GM19025 (cell line): ENCODE results near the gene CDH4.

Source experiments
- ATAC-seq: cut with Tn5 transposase; IDR thresholded peaks from one replicate; pipeline ENCODE4 v1.9.1; 2021; ENCODE audit warnings: mild to moderate bottlenecking, low read depth, moderate library complexity; ENCODE audit not compliant: unreplicated experiment

Gene CDH4

DNA sequence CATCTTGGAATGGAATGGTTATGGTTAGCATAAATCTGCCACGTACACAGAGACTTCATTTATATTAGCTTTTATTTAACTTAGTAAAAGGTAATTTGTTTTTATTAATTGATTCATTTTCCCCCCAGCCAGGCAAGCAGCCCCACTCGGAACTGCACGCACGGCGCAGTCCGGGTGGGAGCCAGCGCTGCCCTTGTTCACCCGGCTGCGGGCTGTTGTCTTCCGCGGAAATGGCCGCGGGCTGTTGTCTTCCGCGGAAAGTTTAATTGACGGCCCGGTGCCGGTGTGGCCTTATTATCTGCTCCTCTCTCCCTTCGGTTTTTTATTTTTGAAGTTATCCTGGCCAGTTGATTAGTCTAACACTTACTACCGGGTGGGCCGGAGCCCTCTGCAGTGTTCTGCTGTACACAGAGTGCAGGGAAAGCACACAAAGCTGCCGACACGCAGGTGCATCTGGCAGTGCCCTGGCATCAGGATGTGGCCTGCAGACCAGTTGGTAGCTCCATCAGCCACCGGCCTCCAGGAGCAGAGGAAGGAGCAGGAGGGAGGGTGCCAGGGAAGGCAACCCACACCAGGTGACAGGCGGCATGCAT lies 270.5 kb downstream of the CDH4 start:
- ATAC-seq = no peak

DNA sequence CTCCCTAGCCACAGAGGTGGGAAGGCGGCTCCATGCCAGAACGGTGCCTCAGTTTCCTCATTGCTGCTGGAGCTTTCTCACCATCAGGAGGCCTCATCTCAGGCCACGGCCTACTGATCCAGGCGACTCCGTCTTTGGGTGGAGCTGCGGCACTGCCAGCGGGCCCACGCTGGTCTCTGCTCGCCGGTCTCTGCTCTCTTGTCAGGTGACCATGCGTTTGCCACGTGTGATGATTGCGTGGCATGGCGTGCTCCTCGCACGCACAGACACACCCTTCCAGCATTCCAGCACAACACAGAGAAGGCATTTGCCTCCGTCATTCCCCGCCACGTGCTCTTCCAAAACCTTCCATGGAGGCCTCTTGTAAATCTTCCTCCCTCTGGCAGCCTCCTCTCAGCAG lies 271.1 kb downstream of the CDH4 start:
- no peak for ATAC-seq

DNA sequence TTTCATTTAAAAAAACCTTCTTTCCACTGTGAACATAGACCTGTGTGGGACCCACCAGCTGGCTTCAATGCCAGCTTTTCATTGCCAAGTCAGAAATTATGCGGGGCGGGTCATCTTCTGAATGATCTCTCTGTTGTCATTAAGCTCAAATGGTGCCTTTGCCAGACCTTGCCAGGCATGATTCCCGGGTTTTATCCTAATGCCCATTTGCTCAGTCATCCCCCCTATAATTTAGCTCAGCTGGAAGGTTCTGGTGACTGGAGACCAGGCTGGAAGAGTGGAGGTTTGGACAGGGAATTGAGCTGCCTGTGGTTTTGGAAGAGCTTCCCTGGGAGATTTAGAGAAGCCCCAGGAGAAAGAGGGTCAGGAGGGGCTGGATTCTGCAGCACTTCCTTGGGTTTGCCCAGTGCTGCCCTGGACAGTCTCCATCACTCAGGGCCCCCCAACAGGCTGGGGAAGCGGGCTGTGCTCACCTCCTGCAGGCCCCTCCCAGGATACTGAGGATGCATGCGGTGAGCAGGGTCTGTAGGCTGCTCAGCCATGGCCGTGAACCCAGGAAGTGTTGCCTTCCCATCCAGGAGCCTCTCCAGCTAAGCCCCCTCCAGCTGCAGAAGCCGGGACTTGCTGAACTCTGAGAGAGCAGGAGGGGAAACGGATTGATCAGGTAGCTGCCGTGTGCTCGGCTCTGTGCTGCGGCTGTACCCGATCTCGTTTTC lies 273.0 kb downstream of the CDH4 start:
- ATAC-seq = no peak

DNA sequence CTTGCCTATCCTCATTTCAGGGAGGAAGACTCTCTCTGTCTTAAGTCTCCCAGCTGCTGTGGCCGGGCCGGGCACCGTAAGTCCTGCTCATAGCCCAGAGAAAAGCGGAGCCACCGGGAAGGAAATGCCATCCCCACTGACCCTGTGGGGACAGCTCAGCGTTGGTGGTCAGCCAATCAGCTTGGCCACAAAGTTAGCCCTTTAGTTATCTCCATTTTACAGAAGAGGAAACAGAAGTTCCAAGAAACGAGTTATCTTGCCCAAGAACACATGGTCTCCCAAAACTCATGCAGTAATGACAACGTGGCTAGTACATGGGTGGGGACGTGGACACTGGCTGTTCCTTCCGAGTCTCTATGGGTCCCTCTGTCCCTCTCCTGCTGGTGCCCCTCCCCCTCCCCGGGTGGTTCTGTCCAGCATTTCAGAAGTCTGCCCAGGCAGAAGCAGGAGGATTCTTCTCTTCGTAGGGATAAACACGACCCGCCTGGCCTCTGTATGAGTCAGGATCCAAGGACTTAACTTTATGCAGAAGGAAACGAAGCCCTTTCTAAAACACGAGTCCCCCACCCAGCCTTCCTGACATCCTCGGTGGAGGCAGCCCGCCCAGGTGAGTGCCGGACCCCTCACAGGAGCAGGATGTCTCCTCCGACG lies 273.8 kb downstream of the CDH4 start:
- ATAC-seq = no peak

DNA sequence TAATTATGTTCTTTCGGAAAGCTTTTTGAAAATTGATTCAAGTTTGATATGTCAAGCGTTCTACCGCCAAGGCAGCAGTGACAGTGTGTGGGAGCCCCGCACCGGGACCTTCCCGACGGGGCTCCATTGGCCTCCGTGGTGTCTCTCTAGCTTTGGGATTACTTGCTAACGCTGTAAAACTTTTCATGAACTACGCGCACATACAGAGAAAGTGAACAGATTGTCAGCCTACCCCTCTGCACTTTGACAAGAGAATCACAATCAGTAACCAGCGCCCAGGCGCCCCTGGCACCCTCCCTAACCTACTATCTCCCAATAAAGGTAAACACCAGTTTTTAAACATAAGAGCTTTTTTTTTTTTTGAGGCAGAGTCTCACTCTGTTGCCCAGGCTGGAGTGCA lies 274.8 kb downstream of the CDH4 start:
- ATAC-seq = no peak

DNA sequence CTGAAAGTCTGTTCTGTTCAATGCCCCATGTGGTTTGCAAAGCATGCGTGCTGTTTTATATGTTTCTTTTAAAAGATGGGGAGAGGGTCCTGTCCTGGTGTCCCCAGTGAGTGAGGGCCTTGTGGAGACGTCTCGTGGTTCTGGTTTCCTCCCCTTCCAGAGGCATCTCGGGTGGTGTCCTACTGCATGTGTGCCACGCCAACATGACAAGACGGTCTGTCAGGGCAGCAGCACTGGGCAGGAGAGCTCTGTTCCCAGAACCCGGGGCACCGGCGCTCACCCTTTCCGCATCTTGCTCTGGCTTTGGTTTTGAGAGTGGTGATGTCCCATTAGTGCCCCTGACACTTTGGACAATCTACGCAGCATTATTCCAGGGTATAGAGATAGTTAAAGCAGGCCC lies 275.6 kb downstream of the CDH4 start:
- ATAC-seq = no peak

DNA sequence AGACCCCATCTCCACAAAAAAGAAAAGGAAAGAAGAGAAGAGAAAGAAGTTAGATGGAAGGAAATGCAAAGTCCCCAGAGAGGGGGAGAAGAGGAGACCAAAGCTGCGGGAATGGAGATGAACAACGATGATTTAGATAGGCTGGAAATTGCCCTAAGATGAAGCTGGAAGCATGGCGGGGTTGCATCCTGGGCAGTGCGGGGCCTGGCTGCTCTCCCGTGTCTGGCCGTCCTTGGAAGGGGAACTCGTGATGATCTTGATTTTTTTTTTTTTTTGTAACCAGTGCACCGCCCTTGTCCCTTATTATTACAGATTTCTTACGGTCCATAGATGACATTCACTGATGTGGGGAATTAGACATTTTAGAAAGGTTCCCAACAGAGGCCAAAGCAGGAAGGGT lies 276.5 kb downstream of the CDH4 start:
- ATAC-seq = no peak

DNA sequence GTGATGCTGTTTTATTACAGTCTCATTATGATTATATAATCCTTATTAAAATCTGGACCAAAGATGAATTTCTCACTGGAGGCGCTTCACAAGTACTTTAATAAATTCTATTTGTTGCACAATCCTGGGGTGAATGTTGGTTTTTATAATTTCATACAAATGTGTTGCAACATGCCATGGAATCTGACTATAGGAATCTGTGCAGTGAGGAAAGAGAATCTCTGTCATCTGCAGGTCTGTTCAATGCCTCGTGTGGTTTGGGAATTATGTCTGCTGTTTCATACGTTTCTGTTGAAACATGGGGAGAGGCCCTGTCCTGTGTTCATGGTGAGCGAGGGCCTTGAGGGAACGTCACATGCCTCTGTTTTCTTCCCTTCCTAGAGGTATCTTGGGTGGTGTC lies 277.3 kb downstream of the CDH4 start:
- ATAC-seq = no peak

DNA sequence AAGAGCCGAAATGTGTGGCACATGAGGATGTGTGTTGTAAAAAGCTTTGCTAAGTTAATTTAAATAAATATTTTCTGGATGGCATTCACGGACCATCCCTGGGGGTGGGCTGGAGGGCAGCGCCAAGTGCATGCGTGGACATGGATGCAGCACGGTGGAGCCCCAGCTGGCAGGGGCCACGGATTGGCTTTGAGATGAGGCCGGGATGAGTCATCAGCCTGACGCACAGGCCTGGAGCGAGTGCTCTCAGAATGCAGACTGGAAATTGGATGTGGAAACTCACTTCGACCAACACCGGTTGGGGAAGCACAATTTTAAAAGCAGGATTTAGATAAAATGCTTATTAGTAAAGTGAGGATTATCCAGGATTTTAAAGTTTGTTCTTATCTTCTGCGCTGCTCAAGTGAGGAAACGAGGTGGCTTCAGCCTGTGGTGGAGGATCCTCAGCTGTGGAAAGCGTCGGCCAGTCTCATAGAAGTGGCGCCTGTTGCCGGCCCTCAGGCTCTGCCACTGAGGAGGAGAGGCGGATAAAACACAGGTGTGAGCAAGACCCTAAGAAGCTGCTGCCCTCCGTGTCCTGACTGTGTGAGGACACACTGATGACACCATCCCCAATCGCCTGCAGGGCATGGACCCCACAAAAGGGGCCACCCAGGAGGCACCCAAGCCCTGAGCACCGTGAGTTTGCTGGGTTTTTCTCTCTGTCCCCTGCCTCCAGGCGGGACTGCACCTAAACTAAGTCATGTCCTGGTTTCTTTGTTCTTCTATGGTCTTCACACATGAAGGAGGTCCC lies 279.7 kb downstream of the CDH4 start:
- no peak for ATAC-seq

DNA sequence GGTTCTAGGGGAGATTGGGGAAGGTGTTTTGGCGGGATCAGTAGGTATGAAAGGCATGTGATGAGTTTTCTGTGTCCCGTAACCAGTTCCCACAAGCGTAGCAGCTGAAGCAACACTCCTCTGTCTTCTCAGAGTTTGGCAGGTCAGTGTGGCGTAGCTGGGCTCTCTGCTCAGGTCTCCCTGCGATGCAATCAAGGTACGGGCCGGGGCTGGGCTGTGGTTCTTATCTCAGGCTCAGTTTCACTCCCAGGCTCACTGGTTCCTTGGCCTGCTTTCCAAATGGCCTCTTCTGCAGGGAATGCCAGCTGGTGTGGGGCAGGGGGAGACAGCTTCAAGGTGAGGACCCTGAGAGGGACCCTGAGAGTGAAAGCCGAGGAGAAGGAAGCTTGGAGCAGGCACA lies 280.7 kb downstream of the CDH4 start:
- ATAC-seq = no peak

DNA sequence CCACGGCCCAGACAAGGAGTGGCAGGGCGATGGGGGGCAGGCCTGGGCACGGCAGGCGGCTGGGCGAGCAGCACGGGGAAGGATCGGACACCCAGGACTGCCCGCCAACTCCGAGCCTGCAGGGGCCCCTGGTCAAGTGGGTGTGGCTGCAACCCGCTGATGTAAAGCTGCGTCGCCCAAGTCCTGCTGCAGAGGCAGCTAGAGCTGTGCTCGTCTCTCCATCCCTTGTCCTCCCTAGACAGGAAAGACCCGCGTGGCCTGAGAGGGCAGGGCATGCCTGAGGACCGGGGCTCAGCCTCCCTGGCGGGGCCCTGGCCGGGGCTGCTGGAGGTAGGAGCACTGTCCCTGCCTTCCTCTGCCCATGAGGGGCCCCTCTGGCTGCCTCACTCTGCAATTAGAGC lies 281.2 kb downstream of the CDH4 start:
- ATAC-seq = no peak

DNA sequence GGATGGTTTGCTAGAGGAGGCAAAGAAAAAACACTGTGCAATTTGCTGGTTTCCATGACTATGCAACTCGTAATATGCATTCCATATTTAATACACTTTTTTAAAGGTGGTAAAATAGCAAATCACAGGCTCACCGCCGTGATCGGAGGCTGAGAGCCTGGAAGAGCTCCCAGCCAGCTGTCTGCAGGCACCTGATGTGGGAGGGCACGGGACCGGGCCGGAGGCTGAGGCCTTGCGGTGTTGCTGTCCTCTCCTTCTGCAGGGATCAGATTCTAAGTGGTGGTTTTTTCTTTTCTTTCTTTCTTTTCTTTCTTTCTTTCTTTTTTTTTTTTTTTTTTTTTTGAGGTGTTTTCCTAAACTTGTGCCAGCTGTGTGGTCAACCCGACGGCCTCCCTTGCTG lies 282.3 kb downstream of the CDH4 start:
- no peak for ATAC-seq

DNA sequence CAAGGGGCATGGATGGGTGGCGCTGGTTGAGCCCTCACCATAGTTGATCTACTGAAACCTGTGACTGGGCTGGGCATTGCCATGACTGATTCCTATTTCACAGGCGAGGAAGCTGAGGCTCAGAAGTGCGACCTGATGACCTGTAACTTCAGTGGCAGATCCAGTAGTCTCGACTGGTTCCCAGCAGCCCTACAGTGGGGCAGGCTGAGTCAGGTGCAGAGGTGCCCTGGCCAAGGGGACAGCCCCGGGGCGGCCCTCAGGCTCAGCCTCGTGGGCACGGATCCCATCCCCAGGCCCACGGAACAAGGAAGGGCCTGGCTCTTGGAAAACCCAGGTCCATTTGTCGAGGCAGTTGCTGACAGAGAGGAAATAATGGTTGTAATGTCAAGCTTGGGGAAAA lies 283.0 kb downstream of the CDH4 start:
- no peak for ATAC-seq

DNA sequence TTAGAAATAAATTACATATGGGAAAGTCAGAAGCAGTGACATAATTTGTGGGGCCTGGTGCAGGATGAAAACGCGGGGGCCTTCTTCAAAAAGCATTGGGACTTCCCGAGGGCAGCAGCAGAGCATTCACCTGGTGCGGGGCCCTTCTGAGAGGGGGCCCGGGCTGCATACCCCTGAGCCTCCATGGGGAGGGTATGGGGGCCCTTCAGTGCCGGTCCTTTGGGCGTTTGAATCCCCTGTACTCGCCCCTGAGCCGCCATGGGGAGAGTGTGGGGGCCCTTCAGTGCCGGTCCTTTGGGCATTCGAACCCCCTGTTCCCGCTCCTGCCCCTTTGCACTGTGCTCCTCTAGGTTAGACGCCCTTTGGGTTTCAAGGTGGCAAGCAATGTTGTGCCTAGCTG lies 283.5 kb downstream of the CDH4 start:
- ATAC-seq = no peak

DNA sequence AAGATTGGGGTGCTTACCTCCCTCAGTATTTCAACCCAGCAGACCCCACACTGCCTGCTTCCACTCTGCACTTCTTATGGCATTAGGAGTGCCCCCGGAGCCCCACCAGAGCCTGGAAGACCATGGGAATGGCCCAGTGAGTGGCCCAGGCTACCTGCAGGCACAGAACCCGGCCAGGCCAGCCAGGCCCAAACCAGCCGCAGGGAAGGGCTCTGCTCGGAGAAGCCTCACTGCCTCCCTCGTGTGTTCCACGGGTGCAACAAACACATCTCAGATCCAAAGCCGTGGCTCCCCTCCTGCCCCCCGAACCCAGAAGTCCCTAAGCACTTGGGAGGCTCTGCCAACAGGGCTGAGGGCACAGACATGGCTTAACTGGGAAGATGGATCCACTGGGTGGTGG lies 283.9 kb downstream of the CDH4 start:
- ATAC-seq = no peak

DNA sequence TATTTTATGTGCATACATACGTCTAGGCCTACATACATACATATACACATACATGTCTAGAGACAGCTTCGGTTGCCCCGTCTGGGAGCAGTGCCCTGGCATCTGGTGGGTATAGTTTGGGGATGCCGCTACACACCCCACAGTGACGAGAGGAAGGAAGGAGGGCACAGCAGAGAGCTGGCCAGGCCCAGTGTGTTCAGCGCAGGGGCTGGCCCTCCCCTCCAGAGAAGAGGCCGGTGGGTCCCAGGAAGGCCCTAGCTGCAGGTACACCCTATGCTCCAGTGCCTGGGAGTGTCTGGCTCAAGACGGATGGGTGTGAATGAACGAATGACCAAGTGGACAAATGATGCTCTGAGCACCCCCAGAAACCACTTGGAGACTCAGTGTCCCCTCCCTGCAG lies 284.6 kb downstream of the CDH4 start:
- no peak for ATAC-seq

DNA sequence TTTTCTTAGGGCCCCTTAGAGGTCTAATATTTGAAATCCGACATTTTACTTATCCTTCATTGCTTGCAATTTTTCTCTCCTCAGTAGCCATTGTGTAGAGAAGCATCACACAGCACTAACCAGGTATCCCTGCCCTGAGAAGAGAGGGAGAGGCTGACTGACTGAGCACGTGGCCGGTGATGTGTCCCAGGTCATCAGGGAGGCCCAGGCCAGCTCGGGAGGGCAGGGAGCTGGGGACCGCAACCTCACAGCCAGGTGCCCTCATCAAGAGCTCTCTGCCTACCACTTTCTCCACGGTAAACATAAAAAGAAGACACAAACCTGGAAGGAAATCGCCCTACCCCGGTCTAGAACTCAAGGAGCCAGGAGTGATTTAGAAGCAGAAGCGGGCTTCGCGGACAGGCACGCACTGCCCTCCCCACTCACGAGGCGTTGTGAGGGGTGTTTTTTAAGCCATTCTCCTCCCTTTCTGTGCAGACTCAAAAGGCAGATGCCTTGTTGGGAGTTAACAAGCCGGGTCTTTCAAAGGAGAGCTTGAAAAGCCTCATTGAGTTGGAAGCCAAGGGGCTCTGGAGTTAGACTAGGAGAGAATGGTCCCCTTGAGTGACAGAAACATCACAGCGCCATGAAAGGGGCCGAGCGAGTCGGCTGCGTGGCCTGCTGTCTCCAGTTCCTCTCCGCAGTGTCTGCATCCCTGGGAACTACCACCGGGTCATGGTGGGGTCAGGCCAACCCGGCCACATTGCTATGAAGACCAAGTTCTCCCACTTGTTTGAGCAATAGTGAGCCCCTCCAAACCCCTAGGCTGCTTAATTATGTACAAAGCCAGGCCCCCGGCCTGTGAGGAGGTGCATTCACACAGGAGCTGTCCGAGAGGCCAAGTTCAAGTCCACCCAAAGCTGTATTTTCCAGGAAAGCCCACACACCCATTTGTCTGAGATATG lies 285.4 kb downstream of the CDH4 start:
- no peak for ATAC-seq

DNA sequence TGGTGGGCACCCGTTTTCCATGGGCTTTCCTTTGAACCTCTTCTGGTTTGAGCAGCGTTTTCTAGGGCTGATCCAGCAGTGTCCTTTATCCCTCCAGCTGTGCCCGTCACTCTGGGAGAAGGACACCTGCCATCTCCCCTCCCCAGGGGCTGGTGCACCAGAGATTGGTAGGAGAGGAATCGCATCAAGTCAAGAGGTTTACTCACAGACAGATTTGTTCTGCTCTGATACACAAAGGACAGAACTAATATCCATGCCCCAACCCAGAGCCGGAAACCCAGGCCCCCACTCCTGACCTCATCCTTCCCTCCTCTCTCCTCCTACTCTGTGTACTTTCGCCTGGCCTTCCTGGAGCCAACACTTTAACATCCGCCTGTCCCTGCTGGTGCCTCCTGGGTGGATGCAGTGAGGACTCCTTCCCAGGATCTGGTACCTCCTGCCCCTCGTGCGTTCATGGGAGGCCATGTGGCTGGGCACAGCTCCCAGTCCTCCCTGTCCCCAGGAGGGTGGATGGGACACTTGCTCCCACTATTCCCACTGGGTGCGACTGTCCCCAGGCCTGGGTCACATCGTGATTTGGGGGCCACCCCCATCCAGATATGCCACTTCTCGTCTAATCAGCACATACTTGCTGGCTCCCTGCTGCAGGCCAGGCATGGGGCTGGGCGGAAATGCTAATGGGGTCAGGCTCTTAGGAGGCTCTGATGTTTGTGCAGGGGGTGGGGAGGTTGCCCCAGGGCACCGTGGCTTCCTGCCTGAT lies 286.3 kb downstream of the CDH4 start:
- no peak for ATAC-seq

DNA sequence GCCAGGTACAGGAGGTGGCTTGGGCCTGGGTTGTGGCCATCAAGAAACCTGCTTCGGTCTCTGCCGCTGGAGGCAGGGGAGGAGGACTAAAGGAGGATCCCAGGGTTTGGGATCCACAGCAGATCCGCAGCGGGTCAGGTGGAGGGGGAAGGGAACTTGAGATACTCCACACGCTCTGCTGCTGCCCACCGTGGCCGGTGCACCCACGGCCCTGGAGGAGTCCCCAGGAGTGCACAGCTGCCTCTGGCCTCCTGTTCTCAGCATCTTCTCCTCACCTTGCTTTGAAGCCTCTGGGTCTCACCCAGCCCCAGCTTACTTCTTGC lies 286.8 kb downstream of the CDH4 start:
- no peak for ATAC-seq
